ENCODE results near the gene ZNF207. TPM values are rescaled to one million over a fixed set of nuclear protein-coding genes. Genes with fewer than 3 reads are reported as not detected.
"Not testable (repeated sequence)": the region's sequence is repeated elsewhere in the genome, so short reads cannot be mapped to it uniquely, and the experiment has no call there.

Gene ZNF207
- total RNA-seq, 2 donors from 2014 or later, result 147 to 151 TPM

GRCh38 chr17:32345951-32346600, 3.9 kb upstream of the ZNF207 start:
- intact Hi-C loops (cut with DNase I), result loop anchor here (10.0 kb wide), 1 partner anchor 99 kb away; the partner anchor contains the start of gene PSMD11
- TF ChIP-seq CTCF (IDR thresholded peaks at IDR 0.05), result no peak

GRCh38 chr17:32348483-32348800, 1.5 kb upstream of the ZNF207 start:
- Histone ChIP-seq H3K4me3 (no peak overlapping the region), H3K9me3 (no peaks in the 10 kb centered on the region), H3K27ac (no peak overlapping the region), H3K9ac (ENCODE audit: low read depth in 2 of 2, low read length in 2 of 2) (no peak overlapping the region), H3K36me3 (no peaks in the 10 kb centered on the region), H3K27me3 (no peaks in the 10 kb centered on the region), H3K4me1 (peaks cover 13% of the 10 kb centered on the region)
- intact Hi-C loops (cut with DNase I), result loop anchor here (10.0 kb wide), 1 partner anchor 96 kb away; the partner anchor contains the start of gene PSMD11
- TF ChIP-seq CTCF (IDR thresholded peaks at IDR 0.05), result no peak
- DNase-seq, result peak; percentile 40

More at GRCh38 chr17:32345951-32346600, 3.9 kb upstream of the ZNF207 start:
- no peaks in the 10 kb centered on the region for H3K36me3 ChIP-seq
- H3K4me3 ChIP-seq, result no peak overlapping the region
- no peak overlapping the region for H3K27ac ChIP-seq
- peaks cover 9% of the 10 kb centered on the region for H3K4me1 ChIP-seq
- no peaks in the 10 kb centered on the region for H3K9me3 ChIP-seq
- H3K27me3 ChIP-seq, result no peaks in the 10 kb centered on the region
- H3K9ac ChIP-seq (ENCODE audit: low read depth in 2 of 2, low read length in 2 of 2), result no peak overlapping the region
- DNase-seq, result no peak

- H3K9me3 ChIP-seq, result no peaks in the 10 kb centered on the region
- peak; percentile 31 for DNase-seq
- H3K36me3 ChIP-seq, result no peaks in the 10 kb centered on the region
- no peaks in the 10 kb centered on the region for H3K27me3 ChIP-seq
- TF ChIP-seq CTCF (IDR thresholded peaks at IDR 0.05), result no peak
- peak overlapping the region; percentile 72 to 99 for H3K9ac ChIP-seq (ENCODE audit: low read depth in 2 of 2, low read length in 2 of 2)
- peaks cover 13% of the 10 kb centered on the region for H3K4me1 ChIP-seq
- H3K27ac ChIP-seq, result peak overlapping the region; percentile 96
- intact Hi-C loops (cut with DNase I), result loop anchor here (10.0 kb wide), 1 partner anchor 95 kb away; the partner anchor contains the start of gene PSMD11
- H3K4me3 ChIP-seq, result peak overlapping the region; percentile 86
Measured at GRCh38 chr17:32349503-32349853, 479 bp upstream of the ZNF207 start.

GRCh38 chr17:32350666-32351418, 885 bp downstream of the ZNF207 start:
- Histone ChIP-seq H3K9me3 (no peaks in the 10 kb centered on the region), H3K9ac (ENCODE audit: low read depth in 2 of 2, low read length in 2 of 2) (peak overlapping the region; percentile 95 to 99), H3K4me3 (peak overlapping the region; percentile 86), H3K4me1 (peaks cover 13% of the 10 kb centered on the region), H3K36me3 (no peaks in the 10 kb centered on the region), H3K27me3 (no peaks in the 10 kb centered on the region), H3K27ac (peak overlapping the region; percentile 96)
- intact Hi-C loops (cut with DNase I), result no loop called here
- no peak for TF ChIP-seq CTCF (IDR thresholded peaks at IDR 0.05)
- peak; percentile 48 for DNase-seq

- H3K4me3 ChIP-seq; intact Hi-C loops (cut with DNase I); DNase-seq; H3K9ac ChIP-seq (ENCODE audit: low read depth in 2 of 2, low read length in 2 of 2); H3K27ac ChIP-seq; H3K36me3 ChIP-seq; H3K9me3 ChIP-seq; H3K27me3 ChIP-seq: not testable (repeated sequence)
- peaks cover 13% of the 10 kb centered on the region for H3K4me1 ChIP-seq
Measured at GRCh38 chr17:32352734-32353133, 2.8 kb downstream of the ZNF207 start.

Measured in colonic mucosa (tissue), 4 donors.